K562 (cell line): ENCODE measurements around the gene FITM1. TPM values are rescaled to one million over a fixed set of nuclear protein-coding genes. Genes with fewer than 3 reads are reported as not detected.
A peak's percentile ranks its signal among the peaks of the same experiment; 100 is the strongest.

Source experiments
- ATAC-seq: fragments of 200-7000 bp; cut with Tn5 transposase; 3 replicates; pipeline ENCODE4 v1.9.1; 2020; ENCODE audit warnings: moderate library complexity
- BruUV-seq: library from RNA; stranded (reverse); fragments of 400-500 nt; replicated peaks from 2 replicates; lab custom pipeline; 2021; lab: Mats Ljungman, UMichigan
- CTCF ChIA-PET: fragments of 300-600 bp; formaldehyde crosslinking; extraction: SDS; loops from one replicate; lab custom pipeline; 2021; ENCODE audit warnings: low intra/inter-chr PET ratio; lab: Yijun Ruan, JAX
- POLR2A ChIA-PET: fragments of 300-600, 350-650 bp; sonication (Branson Sonifier 250); formaldehyde crosslinking; extraction: SDS; loops from one replicate; lab custom pipeline; 2021; ENCODE audit warnings: antibody characterized with exemption, inconsistent platforms; lab: Yijun Ruan, JAX
- DNase-seq, 4 experiments: peaks; one replicate each; pipeline versions ENCODE4 v3.0.0 to v3.0.0-alpha.2; 2011 to 2018; ENCODE audit warnings: low spot score in 3 of 4, mixed read lengths in 3 of 4; ENCODE audit errors: extremely low read depth in 1 of 4
- FAIRE-seq: peaks from 2 replicates; lab custom pipeline; 2011; peaks lifted over from hg19 to GRCh38; lab: Jason Lieb, UNC
- H2AFZ ChIP-seq: 2 replicates; pipeline ENCODE4 v1.6.0; 2011; ENCODE audit warnings: low read depth, low read length, control low read depth, inconsistent platforms
- H3K27ac ChIP-seq: fragments of 200-600 bp; 3 replicates; pipeline ENCODE4 v1.8.0; 2011; ENCODE audit warnings: low read depth, mild to moderate bottlenecking, control low read depth, inconsistent platforms, low read length, moderate library complexity, mixed read lengths; ENCODE audit errors: extremely low read depth
- H3K27me3 ChIP-seq, 2 experiments: fragments of 300-600 bp in 1 of 2; 2 replicates in 1 of 2; 3 replicates in 1 of 2; pipeline versions ENCODE4 v1.6.0 to v1.8.0; 2011; ENCODE audit warnings: inconsistent platforms in 2 of 2, low read length in 2 of 2, mild to moderate bottlenecking in 1 of 2, mixed read lengths in 1 of 2, moderate library complexity in 1 of 2; ENCODE audit not compliant: control insufficient read depth in 2 of 2, insufficient read depth in 2 of 2
- H3K36me3 ChIP-seq: fragments of 300-600 bp; 3 replicates; pipeline ENCODE4 v1.8.0; 2011; ENCODE audit warnings: mild to moderate bottlenecking, low read length, inconsistent platforms; ENCODE audit not compliant: control insufficient read depth, insufficient read depth
- H3K4me1 ChIP-seq, 2 experiments: fragments of 200-600 bp in 1 of 2; replicated peaks in 1 of 2; 2 replicates in 1 of 2; 3 replicates in 1 of 2; pipeline versions ENCODE4 v1.5.1 to v1.8.0; 2011; ENCODE audit warnings: inconsistent platforms in 2 of 2, low read length in 2 of 2, mild to moderate bottlenecking in 1 of 2, mixed read lengths in 1 of 2, moderate library complexity in 1 of 2; ENCODE audit not compliant: control insufficient read depth in 2 of 2, insufficient read depth in 2 of 2
- H3K4me2 ChIP-seq: 2 replicates; pipeline ENCODE4 v1.6.1; 2011; ENCODE audit warnings: low read length, control low read depth, inconsistent platforms, mixed read lengths; ENCODE audit not compliant: insufficient read depth
- H3K4me3 ChIP-seq: fragments of 200-600 bp; sonication (generic), shearing (Covaris generic); 2 replicates; pipeline ENCODE4 v1.5.1; 2016; ENCODE audit warnings: control low read depth, inconsistent platforms
- H3K79me2 ChIP-seq: fragments of 200-600 bp; 3 replicates; pipeline ENCODE4 v1.8.0; 2011; ENCODE audit warnings: low read length, inconsistent platforms; ENCODE audit not compliant: control insufficient read depth, insufficient read depth
- H3K9ac ChIP-seq, 2 experiments: 2 replicates each; pipeline versions ENCODE4 v1.6.0 to v1.6.1; 2011; ENCODE audit warnings: low read depth in 2 of 2, low read length in 2 of 2, control low read depth in 1 of 2, inconsistent platforms in 1 of 2, mild to moderate bottlenecking in 1 of 2, mixed read lengths in 1 of 2; ENCODE audit not compliant: insufficient read depth in 1 of 2
- H3K9me1 ChIP-seq: one replicate; pipeline ENCODE4 v1.6.0; 2011; ENCODE audit warnings: inconsistent platforms, mild to moderate bottlenecking, low read length, moderate library complexity; ENCODE audit not compliant: control insufficient read depth, insufficient read depth
- H3K9me3 ChIP-seq: replicated peaks from 2 replicates; pipeline ENCODE4 v1.5.1; 2011; ENCODE audit warnings: low read depth, low read length, inconsistent platforms; ENCODE audit not compliant: control insufficient read depth, insufficient read depth
- H4K20me1 ChIP-seq: replicated peaks from 2 replicates; pipeline ENCODE4 v1.6.1; 2011; ENCODE audit warnings: low read length, inconsistent platforms, mixed read lengths; ENCODE audit not compliant: control insufficient read depth, insufficient read depth
- ADNP ChIP-seq: fragments of 200-800 bp; sonication (Bioruptor generic); IDR thresholded peaks from 2 replicates; pipeline ENCODE4 v1.6.1; 2016; ENCODE audit warnings: missing genetic modification characterization, missing compliant biosample characterization
- CREB3L1 ChIP-seq: fragments of 450-650 bp; IDR thresholded peaks from 2 replicates; pipeline ENCODE4 v1.6.1; 2014; ENCODE audit warnings: low read depth, mild to moderate bottlenecking, moderate library complexity, borderline replicate concordance
- PHF8 ChIP-seq: fragments of 200-600 bp; sonication (generic); IDR thresholded peaks from 2 replicates; pipeline ENCODE4 v1.6.1; 2012; ENCODE audit warnings: mixed run types, mild to moderate bottlenecking, inconsistent platforms, low read length, moderate library complexity, borderline replicate concordance
- SP1 ChIP-seq: sonication (generic); formaldehyde crosslinking; IDR thresholded peaks from 2 replicates; pipeline ENCODE4 v1.8.1; 2022; ENCODE audit warnings: mild to moderate bottlenecking, missing genetic modification reagents
- ZFX ChIP-seq: sonication (generic); formaldehyde crosslinking; IDR thresholded peaks from 2 replicates; pipeline ENCODE4 v1.8.0; 2022; ENCODE audit warnings: mild to moderate bottlenecking, missing genetic modification reagents, moderate library complexity
- WGBS: fragments of 100-300 bp; shearing (Covaris generic); methylation state at CpG from one replicate; pipeline ENCODE4 v1.1.6; 2016; ENCODE audit warnings: low coverage, mixed read lengths; ENCODE audit not compliant: insufficient coverage; ENCODE audit errors: missing lambda C conversion rate; 5-methylcytosine and 5-hydroxymethylcytosine counted together
- in situ Hi-C: fragments of 300-500 bp; cut with MboI; formaldehyde crosslinking; loops from 4 replicates; pipeline ENCODE4 v1.15.0; 2018; ENCODE audit warnings: inconsistent platforms, mixed read lengths
- intact Hi-C: fragments of 100-400 bp; cut with micrococcal nuclease; formaldehyde crosslinking; loops from 2 replicates; pipeline ENCODE4 v1.14.2; 2022
- polyA plus RNA-seq, 8 experiments: library from polyadenylated mRNA; depleted of rRNA in 4 of 8; stranded (reverse) in 5 of 8; unstranded in 3 of 8; fragments of >200 nt; fragmentation: Nextera tagmentation in 2 of 8; fragmentation: Illumina TruSeq in 1 of 8; extraction: Ambion mirVana in 2 of 8; extraction: Trizol in 1 of 8; gene quantifications; 2 replicates each; pipeline versions ENCODE4 v1.2.1 to v1.2.3, GENCODE V29; 2011 to 2014; ENCODE audit warnings: inconsistent platforms in 1 of 8, missing spikeins in 1 of 8
- total RNA-seq, 7 experiments: library from RNA; depleted of rRNA in 6 of 7; stranded (reverse); fragments of >200 nt in 6 of 7; fragmentation: Illumina TruSeq in 2 of 7; extraction: Trizol in 2 of 7; gene quantifications; 2 replicates each; pipeline versions ENCODE4 v1.2.1 to v1.2.3, GENCODE V29; 2011 to 2021; ENCODE audit warnings: low replicate concordance in 1 of 7

The FITM1 gene
- total and polyA plus RNA-seq, 9 of the 15 experiments (the other 6 are each of a cell fraction or from before 2014, with no cell fraction given) = 0.09 to 0.20 TPM; not detected in 7

- BruUV-seq = no TSS peak
- intact Hi-C loops (no loop called here), in situ Hi-C loops (no loop called here)
- DNase-seq (no peak), FAIRE-seq (no peak)
- Histone ChIP-seq H4K20me1 (no peaks in the 10 kb centered on the region), H3K9me1 (no peaks in the 10 kb centered on the region), H3K4me3 (peak overlapping the region; percentile 53), H3K79me2 (no peaks in the 10 kb centered on the region)
- CTCF ChIA-PET = interaction anchor here (0.7 kb wide), 1 partner anchor 24 kb away, joined by 5 read pairs; no protein-coding TSS in a partner anchor
- 0 out of 2 replicates have a peak, but pooled peaks have one; percentile 5 for TF ChIP-seq SP1
- TF ChIP-seq CREB3L1 = no peak
- 0 out of 2 replicates have a peak, but pooled peaks have one; percentile 5 for TF ChIP-seq PHF8
- peak; percentile 12; the same call in 1 of the 2 replicates for TF ChIP-seq ZFX
- TF ChIP-seq ADNP = no peak
- TF ChIP-seq, all 486 proteins: peak for 3
- Histone ChIP-seq H3K4me1 (peaks cover 18 to 31% of the 10 kb centered on the region in 2 experiments), H2AFZ (peak overlapping the region; percentile 81), H3K9ac (peak overlapping the region; percentile 53 to 80; a peak in 3 of 4 replicates), H3K9me3 (no peaks in the 10 kb centered on the region), H3K27ac (peak overlapping the region; percentile 77), H3K4me2 (peak overlapping the region; percentile 69), H3K27me3 (no peaks in the 10 kb centered on the region), H3K36me3 (no peaks in the 10 kb centered on the region)
- no peak for ATAC-seq
- 11% methylated on average over 10 of the region's 26 CpGs for WGBS
- POLR2A ChIA-PET = interaction anchor here (1.1 to 5.5 kb wide), 6 partner anchors 8 to 32 kb away, joined by 3 to 40 read pairs (median 5); partner anchors contain the start of genes CPNE6, DCAF11, NRL and PCK2
Measured at GRCh38 chr14:24081739-24082211, 48.7 kb upstream of the FITM1 start.
